Epidermal melanocyte (primary cell): ENCODE results near the gene TTLL5.
"Not testable (repeated sequence)": the region's sequence is repeated elsewhere in the genome, so short reads cannot be mapped to it uniquely, and the experiment has no call there.

Experiments
- DNase-seq: peaks from one replicate; pipeline ENCODE4 v3.0.0; 2011; ENCODE audit warnings: low spot score; ENCODE audit not compliant: insufficient read length

Gene TTLL5

GRCh38 chr14:75649773-75650172 lies 11.3 kb upstream of the TTLL5 start:
- DNase-seq, result no peak

DNA sequence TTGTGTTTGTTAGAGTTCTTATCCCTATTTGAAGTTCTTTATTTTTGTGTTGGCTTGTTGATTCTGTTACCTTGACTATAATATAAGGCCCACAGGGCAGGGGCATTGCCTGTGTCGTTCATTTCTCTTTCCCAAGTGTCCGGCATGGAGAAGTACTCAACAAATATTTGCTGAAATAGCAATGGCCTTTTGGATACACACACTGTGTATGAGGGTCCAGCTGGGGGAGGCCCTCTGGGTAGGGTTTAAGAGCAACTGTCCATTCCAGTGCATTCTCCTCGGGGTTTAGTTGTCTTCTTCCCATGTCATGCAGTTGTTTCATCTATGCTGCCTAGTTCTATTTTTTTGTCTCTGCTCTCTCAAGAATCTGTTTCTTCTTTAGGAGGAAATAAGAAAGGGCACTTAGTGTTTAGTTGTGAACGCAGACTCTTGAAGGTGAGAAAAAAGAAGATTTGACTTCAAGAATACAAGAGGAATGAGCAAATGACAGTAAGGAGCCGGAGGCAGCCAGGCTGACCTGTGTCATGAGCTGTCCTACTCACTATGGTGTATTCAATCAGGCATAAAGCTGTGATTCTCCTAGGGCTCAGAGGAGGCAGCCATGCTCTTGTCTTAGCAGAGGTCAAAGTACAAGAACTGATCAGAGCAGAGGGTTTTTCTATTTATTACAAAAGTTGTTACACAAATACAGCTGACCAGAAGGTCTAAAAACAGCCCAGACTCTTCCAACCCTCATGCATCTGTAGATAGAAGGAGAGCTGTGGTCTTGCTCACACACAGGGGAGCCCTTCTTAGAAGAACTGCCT lies 10.6 kb upstream of the TTLL5 start:
- no peak for DNase-seq

DNA sequence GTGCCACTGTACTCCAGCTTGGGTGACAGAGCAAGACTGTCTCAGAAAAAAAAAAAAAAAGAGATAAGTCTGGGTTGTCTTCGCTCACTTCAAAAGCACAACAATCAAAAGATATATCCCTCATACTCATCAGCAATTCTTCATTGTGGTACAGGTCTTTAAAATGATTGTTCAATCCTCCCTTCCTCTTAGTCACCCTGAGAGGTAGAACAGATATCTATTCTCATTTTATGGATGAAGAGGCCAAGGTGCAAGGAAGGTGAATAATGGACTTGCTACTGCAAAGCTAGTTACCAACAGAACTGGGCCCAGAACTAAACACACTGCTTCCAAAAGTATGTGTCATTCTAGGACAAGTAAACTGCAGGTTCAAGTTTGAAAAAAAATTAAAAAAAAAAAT lies 7.5 kb upstream of the TTLL5 start:
- no peak for DNase-seq

GRCh38 chr14:75654127-75654732 lies 6.8 kb upstream of the TTLL5 start:
- peak; percentile 73 for DNase-seq

DNA sequence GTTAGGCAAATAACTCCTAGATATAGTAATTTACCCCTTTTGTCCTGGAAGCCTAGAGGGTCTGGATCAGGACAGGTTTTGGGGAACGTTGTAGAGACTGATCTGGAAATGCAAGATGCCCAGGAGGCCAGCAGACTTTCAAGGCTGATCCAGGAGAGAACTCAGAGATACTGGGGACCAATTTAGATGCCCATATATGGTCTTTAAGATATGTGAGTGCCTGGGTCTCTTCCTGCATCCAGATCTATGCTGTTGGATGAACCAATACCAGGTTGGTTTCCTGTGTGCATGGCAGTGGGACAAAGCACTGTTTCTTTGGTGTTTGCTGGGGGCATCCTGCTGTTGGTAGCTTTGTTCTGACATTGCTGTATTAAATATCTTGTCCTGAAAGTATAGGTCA lies 5.8 kb upstream of the TTLL5 start:
- no peak for DNase-seq

GRCh38 chr14:75657331-75657730 lies 3.7 kb upstream of the TTLL5 start:
- no peak for DNase-seq

- no peak for DNase-seq
These were observed 2.1 kb upstream of the TTLL5 start for GRCh38 chr14:75658957-75659356.

- DNase-seq, result no peak
These were observed 812 bp upstream of the TTLL5 start for GRCh38 chr14:75660238-75660629.

- no peak for DNase-seq
These were observed 411 bp downstream of the TTLL5 start for GRCh38 chr14:75661499-75661814.

- no peak for DNase-seq
These were observed 1.9 kb downstream of the TTLL5 start for GRCh38 chr14:75662966-75663365.

DNA sequence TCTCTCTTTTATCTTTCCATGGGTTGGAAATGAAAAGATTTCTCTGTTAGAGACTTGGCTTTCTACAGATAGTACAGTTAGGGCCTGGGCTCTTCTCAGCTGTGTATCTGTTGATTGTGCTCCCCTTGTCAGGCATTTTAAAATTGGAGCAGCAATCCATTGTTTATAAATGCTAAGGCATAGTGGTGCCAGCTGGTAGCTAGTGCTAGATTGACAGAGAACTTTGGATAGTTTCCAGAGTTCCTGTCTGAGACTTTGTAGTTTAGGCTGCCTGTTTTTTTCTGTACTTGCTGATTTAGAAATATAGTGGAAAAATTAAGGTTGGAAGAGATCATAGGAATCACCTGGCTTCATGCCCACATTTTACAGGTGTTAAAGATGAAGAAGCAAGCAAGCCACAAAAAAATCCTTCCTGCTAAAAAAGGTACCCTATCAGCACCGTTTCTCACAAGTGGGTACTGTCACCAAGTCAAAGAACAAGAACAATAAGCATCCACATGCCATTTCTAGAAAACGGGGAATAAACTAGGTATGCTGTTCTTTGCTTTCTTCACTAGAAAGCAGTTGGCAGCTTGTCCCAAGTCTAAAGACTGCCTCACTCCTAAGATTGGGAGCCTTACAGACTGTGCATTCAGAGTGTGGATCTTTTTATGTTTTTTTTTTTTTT lies 6.2 kb downstream of the TTLL5 start:
- DNase-seq, result no peak

- DNase-seq, result no peak
These were observed 11.7 kb downstream of the TTLL5 start for GRCh38 chr14:75672605-75673192.

GRCh38 chr14:75673345-75674035 lies 12.4 kb downstream of the TTLL5 start:
- no peak for DNase-seq

- DNase-seq, result no peak
These were observed 14.4 kb downstream of the TTLL5 start for GRCh38 chr14:75675265-75675960.

DNA sequence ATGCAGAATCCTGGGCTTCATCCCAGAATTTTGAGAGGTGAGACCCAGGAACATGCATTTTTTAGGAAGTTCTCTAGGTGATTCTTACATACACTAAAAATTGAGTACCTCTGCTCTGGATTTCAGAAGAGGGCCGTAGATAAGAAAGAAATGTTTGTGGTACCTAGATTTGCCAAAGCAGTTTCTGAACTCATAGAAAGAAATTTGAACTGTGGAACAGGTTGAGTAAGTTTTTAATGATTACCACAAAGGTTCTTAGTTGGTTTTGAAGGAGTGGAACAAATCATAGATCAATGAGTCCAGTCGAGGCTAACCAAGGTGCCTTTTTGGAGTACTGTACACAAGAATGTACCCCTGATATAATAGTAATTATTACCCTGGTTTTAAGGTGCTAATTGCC lies 24.9 kb downstream of the TTLL5 start:
- DNase-seq, result no peak

GRCh38 chr14:75689012-75689411 lies 28.0 kb downstream of the TTLL5 start:
- DNase-seq, result no peak

- DNase-seq, result no peak
These were observed 29.0 kb downstream of the TTLL5 start for GRCh38 chr14:75690010-75690409.

DNA sequence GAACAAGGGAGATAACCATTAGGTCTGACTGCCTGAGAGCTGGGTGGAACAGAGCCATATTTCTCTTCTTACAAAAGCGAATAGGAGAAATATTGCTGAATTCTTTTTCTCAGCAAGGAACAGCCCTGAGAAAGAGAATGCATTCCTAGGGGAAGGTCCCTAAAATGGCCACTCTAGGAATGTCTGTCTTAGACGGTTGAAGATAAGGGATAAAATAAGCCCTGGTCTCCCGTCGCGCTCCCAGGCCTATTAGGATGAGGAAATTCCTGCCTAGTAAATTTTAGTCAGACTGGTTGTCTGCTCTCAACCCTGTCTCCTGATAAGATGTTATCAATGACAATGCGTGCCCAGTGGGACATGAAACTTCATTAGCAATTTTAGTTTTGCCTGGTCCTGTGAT lies 34.0 kb downstream of the TTLL5 start:
- DNase-seq, result not testable (repeated sequence)

DNA sequence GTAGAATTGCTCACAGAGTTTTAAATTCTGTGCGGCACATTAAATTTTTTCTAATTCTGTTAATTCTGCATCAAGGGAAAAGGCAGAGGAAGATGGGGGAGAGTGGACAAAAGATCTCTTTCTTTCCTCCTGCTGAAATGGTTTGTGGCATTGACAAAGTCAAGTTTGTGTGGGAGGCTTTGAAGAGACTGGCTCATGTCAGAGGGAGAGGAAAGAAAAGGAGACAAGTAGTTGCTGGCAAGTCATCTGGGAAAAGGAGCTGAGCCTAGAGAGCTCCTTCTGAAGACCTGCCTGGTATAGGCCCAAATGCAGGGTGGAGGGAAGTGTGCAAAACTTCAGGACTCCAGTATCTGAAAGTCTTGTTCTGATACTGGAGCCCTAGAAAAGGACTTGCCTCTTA lies 36.3 kb downstream of the TTLL5 start:
- DNase-seq, result peak; percentile 41

- DNase-seq, result no peak
These were observed 36.9 kb downstream of the TTLL5 start for GRCh38 chr14:75697918-75698317.

DNA sequence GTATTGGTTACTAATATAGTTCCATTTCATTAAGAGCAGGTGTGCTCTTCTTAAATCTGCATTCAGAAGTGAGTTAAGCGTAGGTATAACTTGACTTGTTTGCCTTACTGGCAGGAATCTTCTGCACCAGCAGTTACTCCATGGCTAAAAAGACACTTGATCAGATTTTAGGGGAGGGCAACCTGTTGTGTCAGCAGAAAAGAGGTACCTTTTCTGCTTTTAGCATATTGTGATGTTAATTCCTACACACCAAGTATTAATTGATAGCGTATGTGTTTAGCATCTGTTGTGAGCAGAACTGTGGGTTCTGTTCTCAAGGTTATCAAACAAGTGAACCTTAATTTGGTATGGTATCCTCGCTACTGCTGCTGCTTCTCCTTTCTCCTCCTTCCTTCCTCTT lies 38.3 kb downstream of the TTLL5 start:
- DNase-seq, result no peak
